ENCODE measurements around the gene EPC1.
"Not testable (repeated sequence)": the region's sequence is repeated elsewhere in the genome, so short reads cannot be mapped to it uniquely, and the experiment has no call there.

GRCh38 chr10:32233375-32233774, 113.6 kb downstream of the EPC1 start:
- TF ChIP-seq CTCF (IDR thresholded peaks at IDR 0.05); ELK1 (IDR thresholded peaks at IDR 0.05; ENCODE audit: low read depth, low read length); GATA3 (IDR thresholded peaks at IDR 0.05; ENCODE audit: borderline replicate concordance); RFX5 (IDR thresholded peaks at IDR 0.05); EP300 (IDR thresholded peaks at IDR 0.05); REST (IDR thresholded peaks at IDR 0.05); CHD4 (IDR thresholded peaks at IDR 0.05; ENCODE audit: borderline replicate concordance); POLR2A (IDR thresholded peaks at IDR 0.05; ENCODE audit: low read length): not testable (repeated sequence)

Data from A549 (cell line).